H1 (cell line): ENCODE measurements around the gene ATPAF2. TPM values are rescaled to one million over a fixed set of nuclear protein-coding genes. Genes with fewer than 3 reads are reported as not detected.

ENCODE experiments used
- BCL11A ChIP-seq, 2 experiments: IDR thresholded peaks; one replicate each; pipeline ENCODE4 v1.6.1; 2011; ENCODE audit warnings: low read depth in 2 of 2, low read length in 2 of 2, mild to moderate bottlenecking in 2 of 2
- CBX5 ChIP-seq: fragments of 300-800, 300-1000 bp; sonication (generic); IDR thresholded peaks from 2 replicates; pipeline ENCODE4 v1.7.1; 2016; ENCODE audit warnings: antibody characterized with exemption, low read length, low read depth
- CBX8 ChIP-seq: fragments of 300-800, 300-1000 bp; sonication (generic); IDR thresholded peaks from 2 replicates; pipeline ENCODE4 v1.7.1; 2016; ENCODE audit warnings: low read depth, low read length, borderline replicate concordance
- CREB1 ChIP-seq: IDR thresholded peaks from 2 replicates; pipeline ENCODE4 v1.6.1; 2012; ENCODE audit warnings: inconsistent platforms
- EGR1 ChIP-seq: IDR thresholded peaks from 2 replicates; pipeline ENCODE4 v1.6.1; 2011; ENCODE audit warnings: low read depth, low read length, borderline replicate concordance
- EP300 ChIP-seq, 2 experiments: IDR thresholded peaks; 1 replicate in 1 of 2; 2 replicates in 1 of 2; pipeline ENCODE4 v1.6.1; 2011 to 2012; ENCODE audit warnings: low read depth in 2 of 2, low read length in 2 of 2, mild to moderate bottlenecking in 2 of 2, borderline replicate concordance in 1 of 2, inconsistent platforms in 1 of 2, moderate library complexity in 1 of 2
- EZH2 ChIP-seq: fragments of 200-600 bp; sonication (generic); IDR thresholded peaks from 2 replicates; pipeline ENCODE4 v1.7.1; 2012; ENCODE audit warnings: low read depth, mild to moderate bottlenecking, moderate library complexity, low read length, inconsistent platforms; ENCODE audit not compliant: severe bottlenecking
- GABPA ChIP-seq: IDR thresholded peaks from 2 replicates; pipeline ENCODE4 v1.6.1; 2011; ENCODE audit warnings: mild to moderate bottlenecking, low read length, moderate library complexity, borderline replicate concordance; ENCODE audit not compliant: insufficient read depth
- KDM5A ChIP-seq: fragments of 200-600 bp; IDR thresholded peaks from 2 replicates; pipeline ENCODE4 v1.7.1; 2012; ENCODE audit warnings: mild to moderate bottlenecking, low read length, inconsistent platforms, mixed read lengths
- POLR2AphosphoS5 ChIP-seq: IDR thresholded peaks from 2 replicates; pipeline ENCODE4 v1.6.1; 2011; ENCODE audit warnings: low read depth, low read length
- POU5F1 ChIP-seq: IDR thresholded peaks from 2 replicates; pipeline ENCODE4 v1.6.1; 2011; ENCODE audit warnings: low read depth, mild to moderate bottlenecking, low read length, moderate library complexity
- RAD21 ChIP-seq, 2 experiments: IDR thresholded peaks in 1 of 2; conservative IDR thresholded peaks in 1 of 2; 2 replicates each; pipeline ENCODE4 v1.6.1; 2011; ENCODE audit warnings: low read depth in 2 of 2, low read length in 2 of 2, improper control_type of control experiment in 1 of 2, inconsistent platforms in 1 of 2, mild to moderate bottlenecking in 1 of 2, moderate library complexity in 1 of 2
- RNF2 ChIP-seq: fragments of 200-900, 300-1000 bp; sonication (generic); IDR thresholded peaks from 2 replicates; pipeline ENCODE4 v1.7.1; 2016; ENCODE audit warnings: borderline replicate concordance, low read depth, mild to moderate bottlenecking, antibody characterized with exemption, low read length; ENCODE audit not compliant: poor library complexity, severe bottlenecking; ENCODE audit errors: missing control alignments
- SIN3A ChIP-seq, 2 experiments: IDR thresholded peaks in 1 of 2; conservative IDR thresholded peaks in 1 of 2; 2 replicates each; pipeline ENCODE4 v1.6.1; 2011 to 2012; ENCODE audit warnings: low read length in 2 of 2, improper control_type of control experiment in 1 of 2, low read depth in 1 of 2, mild to moderate bottlenecking in 1 of 2
- SIX5 ChIP-seq: IDR thresholded peaks from 2 replicates; pipeline ENCODE4 v1.6.1; 2011; ENCODE audit warnings: mild to moderate bottlenecking, low read depth, low read length
- SP4 ChIP-seq: IDR thresholded peaks from 2 replicates; pipeline ENCODE4 v1.6.1; 2012; ENCODE audit warnings: low read length, inconsistent platforms
- SRF ChIP-seq: IDR thresholded peaks from 2 replicates; pipeline ENCODE4 v1.6.1; 2011; ENCODE audit warnings: mild to moderate bottlenecking, low read depth, low read length, moderate library complexity
- TAF7 ChIP-seq: optimal IDR thresholded peaks from 2 replicates; pipeline ENCODE3; 2011; ENCODE audit warnings: low read depth, mild to moderate bottlenecking, inconsistent platforms, low read length, moderate library complexity, borderline replicate concordance
- TBP ChIP-seq: IDR thresholded peaks from 2 replicates; pipeline ENCODE4 v1.6.1; 2011; ENCODE audit warnings: low read depth, low read length, improper control_type of control experiment
- TCF12 ChIP-seq: IDR thresholded peaks from 2 replicates; pipeline ENCODE4 v1.6.1; 2011; ENCODE audit warnings: low read depth, mild to moderate bottlenecking, low read length
- TEAD4 ChIP-seq: IDR thresholded peaks from 2 replicates; pipeline ENCODE4 v1.6.1; 2012; ENCODE audit warnings: low read depth, low read length, inconsistent platforms, mixed read lengths
- YY1 ChIP-seq: IDR thresholded peaks from 2 replicates; pipeline ENCODE4 v1.6.1; 2011; ENCODE audit warnings: low read depth, mild to moderate bottlenecking, low read length
- polyA plus RNA-seq, 7 experiments: library from polyadenylated mRNA; depleted of rRNA in 3 of 7; stranded (reverse) in 5 of 7; unstranded in 2 of 7; fragments of >200 nt in 5 of 7; fragments of 200-250 nt in 2 of 7; gene quantifications; 1 replicate in 5 of 7; 2 replicates in 1 of 7; 4 replicates in 1 of 7; pipeline versions ENCODE4 v1.2.1 to v1.2.3, GENCODE V29; 2011 to 2013; ENCODE audit warnings: missing spikeins in 2 of 7, mixed read lengths in 2 of 7
- total RNA-seq: library from RNA; stranded (reverse); fragmentation: NEBNext Ultra II Directional; extraction: Animal tissue kit (Norgen Biotek cat#: 25700); gene quantifications from 2 replicates; pipeline ENCODE4 v1.2.1, GENCODE V29; 2021

Gene ATPAF2
- total and polyA plus RNA-seq, 2 of the 8 experiments (the other 6 are each of a cell fraction or from before 2014, with no cell fraction given) = 19.6 to 22.9 TPM

DNA sequence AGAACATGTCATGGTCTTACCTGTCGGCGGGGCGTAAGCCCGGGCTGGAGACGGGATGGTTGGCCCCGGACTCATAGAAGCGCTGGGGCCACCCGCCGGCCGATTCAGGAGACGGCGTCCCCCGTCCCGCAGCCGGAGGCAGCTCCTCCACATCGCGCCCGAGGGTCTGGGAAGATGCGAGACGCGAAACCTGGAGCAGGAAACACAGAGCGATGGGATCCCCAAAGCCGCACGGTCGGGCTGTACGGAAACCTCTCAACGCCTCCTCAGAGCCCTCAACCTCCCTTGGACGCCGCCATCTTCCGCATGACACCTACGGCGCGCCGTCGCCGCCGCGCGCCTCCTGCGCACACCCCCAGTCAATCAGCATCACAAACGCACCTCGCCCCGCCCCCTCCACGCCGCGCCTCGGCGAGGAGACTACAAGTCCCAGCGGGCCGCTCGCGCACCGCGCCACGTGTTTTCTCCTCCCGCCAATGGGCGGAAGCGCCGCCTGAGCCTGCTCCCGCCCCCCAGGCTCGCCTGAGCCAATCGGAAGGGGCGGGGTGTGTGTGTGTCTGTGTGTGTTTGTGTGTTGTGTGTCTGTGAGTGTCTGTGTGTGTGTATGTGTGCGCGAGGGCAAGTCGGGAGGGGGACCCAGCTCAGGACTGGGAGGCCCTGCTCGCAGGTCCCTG, at the start of gene ATPAF2, which contains the start of gene GID4 (continued):
- TF ChIP-seq TBP (peak; percentile 72), RNF2 (no peak), EP300 (IDR thresholded peaks at IDR 0.05; ENCODE audit: borderline replicate concordance in 1 of 2, low read depth in 2 of 2, low read length in 2 of 2) (no peak), POLR2AphosphoS5 (peak; percentile 72), CBX5 (no peak), KDM5A (peak; percentile 87), TEAD4 (0 out of 2 replicates have a peak, but pooled peaks have one; percentile 11), SIN3A (conservative IDR thresholded peaks at IDR 0.05 in 1 of 2, IDR thresholded peaks at IDR 0.05 in 1 of 2; ENCODE audit: low read depth in 1 of 2, low read length in 2 of 2) (peak in 1 of 2 experiments; percentile 90; a peak in 2 of 4 replicates), EGR1 (no peak), EZH2 (no peak), GABPA (no peak), POU5F1 (0 out of 2 replicates have a peak, but pooled peaks have one; percentile 40), RAD21 (IDR thresholded peaks at IDR 0.05 in 1 of 2, conservative IDR thresholded peaks at IDR 0.05 in 1 of 2; ENCODE audit: low read depth in 2 of 2, low read length in 2 of 2) (no peak), SRF (0 out of 2 replicates have a peak, but pooled peaks have one; percentile 37), SP4 (peak; percentile 91; the same call in 1 of the 2 replicates), CBX8 (no peak), TAF7 (no peak), SIX5 (peak; percentile 83), CREB1 (peak; percentile 98), TCF12 (0 out of 2 replicates have a peak, but pooled peaks have one; percentile 21), YY1 (peak; percentile 98), BCL11A (IDR thresholded peaks at IDR 0.05; ENCODE audit: low read depth in 2 of 2, low read length in 2 of 2) (no peak)
